Effector memory CD8-positive, alpha-beta T cell (primary cell): Measurements from ENCODE around the gene USP10.
A peak's percentile ranks its signal among the peaks of the same experiment; 100 is the strongest.

ENCODE experiments used
- ATAC-seq: fragments of 150-1000 bp; cut with Tn5 transposase; replicated peaks from 2 replicates; pipeline ENCODE4 v1.10.0; 2021; ENCODE audit warnings: mild to moderate bottlenecking, moderate library complexity
- DNase-seq, 3 experiments: peaks; one replicate each; pipeline ENCODE4 v3.0.0; 2021
- H3K27ac Mint-ChIP-seq, 2 donors: one replicate each; pipeline ENCODE4 v1.8.0; 2022; ENCODE audit warnings: mild to moderate bottlenecking in 2 of 2, mixed read lengths in 2 of 2, moderate library complexity in 2 of 2
- H3K27me3 Mint-ChIP-seq, 2 donors: one replicate each; pipeline ENCODE4 v1.8.0; 2022; ENCODE audit warnings: mixed read lengths in 2 of 2
- H3K36me3 Mint-ChIP-seq: one replicate; pipeline ENCODE4 v1.8.0; 2022; ENCODE audit warnings: mild to moderate bottlenecking, moderate library complexity, mixed read lengths; ENCODE audit not compliant: insufficient read depth
- H3K4me1 Mint-ChIP-seq, 2 donors: one replicate each; pipeline ENCODE4 v1.8.0; 2022; ENCODE audit warnings: low read depth in 2 of 2, mixed read lengths in 2 of 2
- H3K4me3 Mint-ChIP-seq, 2 donors: one replicate each; pipeline ENCODE4 v1.8.0; 2022; ENCODE audit warnings: mild to moderate bottlenecking in 2 of 2, mixed read lengths in 2 of 2, moderate library complexity in 2 of 2
- H3K9me3 Mint-ChIP-seq, 2 donors: one replicate each; pipeline ENCODE4 v1.8.0; 2022; ENCODE audit warnings: mixed read lengths in 2 of 2

USP10 gene

GRCh38 chr16:84716740-84717139, 16.9 kb downstream of the USP10 start:
- DNase-seq (no peak), ATAC-seq (no peak)
- Mint-ChIP-seq H3K27me3 (no peaks in the 10 kb centered on the region), H3K36me3 (peaks cover 20% of the 10 kb centered on the region), H3K4me3 (no peak overlapping the region), H3K9me3 (no peaks in the 10 kb centered on the region), H3K27ac (peak overlapping the region in 1 of 2 donors; percentile 39), H3K4me1 (peaks cover 43 to 60% of the 10 kb centered on the region in 2 donors)

DNA sequence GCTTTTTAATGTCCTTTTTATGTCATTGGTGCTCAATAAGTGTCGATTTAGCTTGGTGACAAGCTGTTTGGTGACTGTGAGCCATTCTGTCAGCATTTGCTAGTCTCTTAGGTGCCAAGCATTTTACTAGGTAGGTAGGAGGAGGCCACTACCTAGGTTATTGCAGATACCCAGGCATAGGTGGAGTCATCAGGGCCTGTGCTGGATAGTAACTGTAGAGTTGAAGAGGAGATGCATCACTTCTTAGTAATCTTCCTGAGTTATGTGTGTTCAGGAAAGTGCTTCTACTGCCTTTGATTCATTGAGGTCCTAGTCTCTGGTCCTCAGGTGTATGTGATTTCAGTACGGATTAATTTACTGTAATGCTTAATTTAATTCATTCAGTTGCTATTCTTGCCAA, 17.7 kb downstream of the USP10 start:
- Mint-ChIP-seq H3K4me3 (no peak overlapping the region), H3K27me3 (no peaks in the 10 kb centered on the region), H3K36me3 (peaks cover 18% of the 10 kb centered on the region), H3K4me1 (peaks cover 38 to 53% of the 10 kb centered on the region in 2 donors), H3K27ac (peak overlapping the region; percentile 5 to 80), H3K9me3 (no peaks in the 10 kb centered on the region)
- ATAC-seq, result no peak
- no peak for DNase-seq

- H3K4me3 Mint-ChIP-seq, result no peak overlapping the region
- H3K27me3 Mint-ChIP-seq, result no peaks in the 10 kb centered on the region
- H3K9me3 Mint-ChIP-seq, result no peaks in the 10 kb centered on the region
- H3K27ac Mint-ChIP-seq, result peak overlapping the region in 1 of 2 donors; percentile 59
- peaks cover 26 to 47% of the 10 kb centered on the region in 2 donors for H3K4me1 Mint-ChIP-seq
- DNase-seq, result no peak
- no peak for ATAC-seq
- peaks cover 16% of the 10 kb centered on the region for H3K36me3 Mint-ChIP-seq
Measured at GRCh38 chr16:84720177-84720579, 20.4 kb downstream of the USP10 start.

DNA sequence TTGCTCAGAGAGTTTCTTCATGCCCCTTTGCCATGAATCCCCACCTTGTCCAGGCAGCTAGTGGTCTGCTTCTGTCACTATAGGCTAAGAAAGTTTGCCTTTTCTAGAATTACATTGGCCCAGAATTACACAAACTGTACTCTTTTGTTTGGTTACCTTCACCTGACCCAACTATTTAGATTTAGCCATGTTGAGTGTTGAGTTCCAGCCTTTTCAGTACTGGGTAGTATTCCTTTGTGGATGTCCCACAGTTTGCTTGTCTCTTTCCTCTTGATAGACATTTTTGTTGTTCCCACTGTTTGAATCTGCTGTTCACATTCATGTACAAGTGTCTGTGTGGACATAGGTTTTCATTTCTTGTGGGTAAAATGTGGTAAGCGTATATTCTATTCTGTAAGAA, 22.3 kb downstream of the USP10 start:
- Mint-ChIP-seq H3K4me3 (no peak overlapping the region), H3K36me3 (peaks cover 26% of the 10 kb centered on the region), H3K27ac (no peak overlapping the region), H3K9me3 (no peaks in the 10 kb centered on the region), H3K4me1 (peaks cover 33 to 50% of the 10 kb centered on the region in 2 donors), H3K27me3 (no peaks in the 10 kb centered on the region)
- DNase-seq (no peak), ATAC-seq (no peak)

- Mint-ChIP-seq H3K36me3 (peaks cover 22% of the 10 kb centered on the region), H3K27ac (peak overlapping the region in 1 of 2 donors; percentile 0), H3K9me3 (no peaks in the 10 kb centered on the region), H3K4me1 (peaks cover 30 to 45% of the 10 kb centered on the region in 2 donors), H3K4me3 (no peak overlapping the region), H3K27me3 (no peaks in the 10 kb centered on the region)
- no peak for DNase-seq
- ATAC-seq, result no peak
Measured at GRCh38 chr16:84723906-84724305, 24.1 kb downstream of the USP10 start.

- no peak overlapping the region for H3K4me3 Mint-ChIP-seq
- H3K36me3 Mint-ChIP-seq, result peaks cover 22% of the 10 kb centered on the region
- H3K27me3 Mint-ChIP-seq, result no peaks in the 10 kb centered on the region
- H3K9me3 Mint-ChIP-seq, result no peaks in the 10 kb centered on the region
- H3K4me1 Mint-ChIP-seq, result peaks cover 30 to 45% of the 10 kb centered on the region in 2 donors
- DNase-seq (no peak), ATAC-seq (peak; percentile 14)
- peak overlapping the region in 1 of 2 donors; percentile 0 for H3K27ac Mint-ChIP-seq
Measured at GRCh38 chr16:84724606-84725309, 25.0 kb downstream of the USP10 start.

GRCh38 chr16:84725481-84726078, 25.8 kb downstream of the USP10 start:
- Mint-ChIP-seq H3K36me3 (peaks cover 15% of the 10 kb centered on the region), H3K4me3 (no peak overlapping the region), H3K27ac (no peak overlapping the region), H3K4me1 (peaks cover 33 to 51% of the 10 kb centered on the region in 2 donors), H3K9me3 (no peaks in the 10 kb centered on the region), H3K27me3 (no peaks in the 10 kb centered on the region)
- DNase-seq, result no peak
- ATAC-seq, result peak; percentile 9

DNA sequence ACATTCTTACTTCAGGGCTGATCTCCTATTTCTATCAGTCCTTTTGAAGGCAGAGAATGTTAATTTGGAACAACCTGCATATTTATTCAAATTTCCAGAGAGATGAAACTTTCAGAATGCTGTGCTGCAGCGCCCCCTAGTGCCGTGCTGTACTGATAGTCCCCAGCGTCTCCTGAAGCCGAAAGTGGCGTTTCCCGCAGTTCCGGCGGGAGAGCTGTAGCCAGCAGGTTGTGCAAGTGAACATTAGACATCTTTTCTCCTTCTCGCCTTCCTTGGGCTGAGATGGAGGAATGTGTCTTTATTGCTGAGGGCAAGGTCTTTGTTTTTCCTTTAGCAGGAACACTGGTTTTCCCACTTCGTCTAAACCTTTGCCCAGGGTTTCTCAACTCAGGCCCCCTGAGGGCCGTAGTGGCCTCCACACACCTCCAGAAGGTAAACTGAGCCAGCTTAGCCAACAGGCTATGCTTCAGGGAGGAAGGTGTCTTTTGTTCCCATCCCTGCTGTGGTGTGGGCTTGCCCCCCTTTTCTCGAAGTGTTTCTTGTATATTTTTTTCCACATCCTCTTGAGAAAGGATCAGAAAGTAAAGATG, 26.4 kb downstream of the USP10 start:
- peaks cover 14% of the 10 kb centered on the region for H3K36me3 Mint-ChIP-seq
- ATAC-seq (peak; percentile 76), DNase-seq (peak; percentile 77 to 84 (median 84))
- H3K4me3 Mint-ChIP-seq, result peak overlapping the region; percentile 29 to 33
- H3K27ac Mint-ChIP-seq, result no peak overlapping the region
- H3K4me1 Mint-ChIP-seq, result peaks cover 33 to 53% of the 10 kb centered on the region in 2 donors
- H3K9me3 Mint-ChIP-seq, result no peaks in the 10 kb centered on the region
- H3K27me3 Mint-ChIP-seq, result no peaks in the 10 kb centered on the region

DNA sequence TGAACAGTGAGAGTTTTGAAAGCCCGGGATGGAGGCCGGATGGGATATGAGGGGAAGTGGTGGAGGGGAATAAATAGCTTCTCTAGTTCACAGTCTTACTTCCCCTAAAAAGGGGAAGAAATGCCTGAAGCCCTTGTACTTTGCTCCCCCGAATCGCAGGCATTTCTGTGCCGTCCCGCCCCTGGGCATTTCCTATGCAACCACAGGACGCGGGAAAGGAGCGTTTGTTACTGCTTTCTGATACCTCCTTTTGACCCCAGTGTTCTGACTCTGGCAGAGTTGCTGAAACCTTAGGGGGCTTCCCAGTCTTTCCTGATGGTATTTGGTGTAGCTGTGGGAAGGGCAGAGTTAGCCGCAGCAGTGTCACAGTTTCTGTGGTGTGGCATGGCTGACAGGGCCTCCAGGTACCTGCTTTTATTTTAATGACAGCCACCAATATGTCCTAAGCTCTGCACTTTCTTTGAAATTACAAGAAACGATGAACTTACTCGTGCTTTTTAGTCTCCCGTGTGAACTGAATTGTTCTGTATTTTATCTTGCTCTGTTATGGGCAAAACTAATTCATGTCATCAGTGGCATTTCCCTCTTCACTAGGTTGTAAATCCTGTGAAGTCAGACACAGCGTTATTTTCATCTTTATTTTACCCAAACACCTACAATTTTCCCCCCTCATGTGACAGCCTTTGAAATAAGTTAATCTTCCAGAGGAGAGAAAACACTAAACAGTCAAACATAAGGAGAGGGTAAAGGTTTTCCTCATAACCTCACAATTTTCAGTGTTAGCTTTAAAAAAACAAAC, 27.1 kb downstream of the USP10 start:
- peaks cover 14% of the 10 kb centered on the region for H3K36me3 Mint-ChIP-seq
- peak; percentile 28 for ATAC-seq
- no peak for DNase-seq
- H3K27ac Mint-ChIP-seq, result no peak overlapping the region
- peak overlapping the region in 1 of 2 donors; percentile 29 for H3K4me3 Mint-ChIP-seq
- peaks cover 32 to 60% of the 10 kb centered on the region in 2 donors for H3K4me1 Mint-ChIP-seq
- H3K9me3 Mint-ChIP-seq, result no peaks in the 10 kb centered on the region
- no peaks in the 10 kb centered on the region for H3K27me3 Mint-ChIP-seq

- Mint-ChIP-seq H3K27me3 (no peaks in the 10 kb centered on the region), H3K27ac (peak overlapping the region; percentile 41 to 77), H3K4me3 (no peak overlapping the region), H3K9me3 (no peaks in the 10 kb centered on the region), H3K36me3 (peaks cover 16% of the 10 kb centered on the region), H3K4me1 (peaks cover 29 to 53% of the 10 kb centered on the region in 2 donors)
- ATAC-seq (no peak), DNase-seq (no peak)
Measured at GRCh38 chr16:84728853-84729424, 29.1 kb downstream of the USP10 start.

DNA sequence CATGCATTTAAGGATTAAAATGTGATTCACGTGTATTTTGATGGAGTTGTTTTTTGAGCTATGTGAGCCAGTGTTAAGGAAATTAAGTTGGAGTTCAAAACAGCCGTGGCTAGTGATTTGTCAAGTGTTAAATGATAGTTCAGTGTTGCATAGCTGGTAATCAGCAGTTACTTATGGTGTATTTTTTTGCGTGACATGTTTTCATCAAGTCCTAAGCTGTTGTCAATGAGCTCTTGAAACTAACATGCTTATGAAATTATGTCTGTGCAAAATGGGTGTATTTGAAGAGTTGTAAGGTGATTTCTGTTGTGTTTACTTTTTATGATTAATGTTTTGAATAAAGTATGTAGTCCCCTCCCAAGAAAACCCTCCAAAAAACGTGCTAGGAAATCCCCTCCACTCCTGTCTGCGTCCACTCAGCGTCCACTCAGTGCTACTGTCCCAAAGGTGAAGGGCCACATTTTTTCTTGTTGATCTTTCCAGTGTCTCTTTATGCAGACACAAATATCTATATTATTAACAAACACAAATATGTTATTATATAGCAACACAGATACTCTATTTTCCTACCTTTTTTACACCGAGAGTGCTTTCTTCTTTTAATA, 30.0 kb downstream of the USP10 start:
- H3K9me3 Mint-ChIP-seq, result no peaks in the 10 kb centered on the region

DNA sequence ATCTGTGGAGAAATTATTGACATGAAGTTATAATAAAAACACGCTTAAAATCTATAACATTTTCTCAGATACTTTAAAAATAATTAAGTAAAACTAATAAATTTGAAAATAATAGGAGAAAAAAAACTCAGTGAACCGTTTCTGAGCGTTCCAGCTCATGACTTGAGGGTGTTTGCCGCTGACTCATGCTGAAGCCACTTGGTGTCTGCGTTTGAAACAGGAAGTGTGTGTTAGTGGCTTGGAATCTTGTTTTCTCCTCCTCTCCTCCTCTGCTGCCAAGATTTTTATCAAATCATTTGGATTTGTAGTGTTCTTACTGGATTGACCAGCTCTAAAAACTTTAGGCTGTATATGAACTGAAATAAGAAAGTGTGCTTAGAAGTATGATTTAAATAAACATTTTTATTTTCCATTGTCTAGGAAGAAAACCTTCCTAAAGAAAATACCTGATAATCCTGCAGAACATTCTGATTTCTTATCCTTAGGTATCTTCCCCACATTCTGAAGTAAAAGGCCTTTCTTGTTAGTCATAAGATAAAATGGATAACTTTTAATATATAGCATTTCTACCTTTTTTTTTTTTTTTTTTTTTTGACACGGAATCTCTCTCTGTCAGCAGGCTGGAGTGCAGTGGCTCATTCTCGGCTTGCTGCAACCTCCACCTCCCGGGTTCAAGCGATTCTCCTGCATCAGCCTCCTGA, 30.8 kb downstream of the USP10 start:
- Mint-ChIP-seq H3K9me3 (no peaks in the 10 kb centered on the region), H3K4me3 (peak overlapping the region in 1 of 2 donors; percentile 51), H3K4me1 (peaks cover 25 to 43% of the 10 kb centered on the region in 2 donors), H3K36me3 (peaks cover 14% of the 10 kb centered on the region), H3K27me3 (no peaks in the 10 kb centered on the region), H3K27ac (no peak overlapping the region)
- ATAC-seq, result peak; percentile 71
- no peak for DNase-seq

More for the DNA sequence above, 30.0 kb downstream of the USP10 start:
- Mint-ChIP-seq H3K27me3 (no peaks in the 10 kb centered on the region), H3K27ac (peak overlapping the region; percentile 41 to 69), H3K4me1 (peaks cover 27 to 48% of the 10 kb centered on the region in 2 donors), H3K4me3 (peak overlapping the region in 1 of 2 donors; percentile 20), H3K36me3 (peaks cover 16% of the 10 kb centered on the region)
- DNase-seq, result no peak
- no peak for ATAC-seq
